ENCODE measurements around the gene FAM187B.
"Not testable (repeated sequence)": the region's sequence is repeated elsewhere in the genome, so short reads cannot be mapped to it uniquely, and the experiment has no call there.

The FAM187B gene

GRCh38 chr19:35202722-35203688 is 25.5 kb downstream of the FAM187B start:
- no peak overlapping the region for H3K4me3 ChIP-seq (replicated peaks in 1 of 2; ENCODE audit: low read depth in 2 of 2, low read length in 2 of 2)
- DNase-seq (ENCODE audit: low read depth in 2 of 2), result no peak
- TF ChIP-seq CTCF (IDR thresholded peaks at IDR 0.05; ENCODE audit: low read depth, low read length), result no peak

GRCh38 chr19:35199481-35199880 is 29.1 kb downstream of the FAM187B start:
- no peak for TF ChIP-seq CTCF (IDR thresholded peaks at IDR 0.05; ENCODE audit: low read depth, low read length)
- no peak for DNase-seq (ENCODE audit: low read depth in 2 of 2)
- no peak overlapping the region for H3K4me3 ChIP-seq (replicated peaks in 1 of 2; ENCODE audit: low read depth in 2 of 2, low read length in 2 of 2)

GRCh38 chr19:35196861-35197260 is 31.7 kb downstream of the FAM187B start:
- DNase-seq (ENCODE audit: low read depth in 2 of 2), result peak in 1 of 2 donors; percentile 32
- not testable (repeated sequence) for H3K4me3 ChIP-seq (replicated peaks in 1 of 2; ENCODE audit: low read depth in 2 of 2, low read length in 2 of 2)

- TF ChIP-seq CTCF (IDR thresholded peaks at IDR 0.05; ENCODE audit: low read depth, low read length), result no peak
- no peak overlapping the region for H3K4me3 ChIP-seq (replicated peaks in 1 of 2; ENCODE audit: low read depth in 2 of 2, low read length in 2 of 2)
- no peak for DNase-seq (ENCODE audit: low read depth in 2 of 2)
Measured at GRCh38 chr19:35195830-35196229, 32.7 kb downstream of the FAM187B start.

- no peak overlapping the region for H3K4me3 ChIP-seq (replicated peaks in 1 of 2; ENCODE audit: low read depth in 2 of 2, low read length in 2 of 2)
- no peak for DNase-seq (ENCODE audit: low read depth in 2 of 2)
- TF ChIP-seq CTCF (IDR thresholded peaks at IDR 0.05; ENCODE audit: low read depth, low read length), result no peak
Measured at GRCh38 chr19:35194012-35194984, 34.2 kb downstream of the FAM187B start.

GRCh38 chr19:35184884-35185283 is 43.7 kb downstream of the FAM187B start:
- no peak for DNase-seq (ENCODE audit: low read depth in 2 of 2)
- TF ChIP-seq CTCF (IDR thresholded peaks at IDR 0.05; ENCODE audit: low read depth, low read length), result no peak
- no peak overlapping the region for H3K4me3 ChIP-seq (replicated peaks in 1 of 2; ENCODE audit: low read depth in 2 of 2, low read length in 2 of 2)

- no peak for DNase-seq (ENCODE audit: low read depth in 2 of 2)
- no peak for TF ChIP-seq CTCF (IDR thresholded peaks at IDR 0.05; ENCODE audit: low read depth, low read length)
- no peak overlapping the region for H3K4me3 ChIP-seq (replicated peaks in 1 of 2; ENCODE audit: low read depth in 2 of 2, low read length in 2 of 2)
Measured at GRCh38 chr19:35184267-35184666, 44.3 kb downstream of the FAM187B start.

All from cardiac fibroblast (primary cell).